ENCODE data around the gene ACTR1B. TPM values are rescaled to one million over a fixed set of nuclear protein-coding genes. Genes with fewer than 3 reads are reported as not detected.

ACTR1B gene
- total and polyA plus RNA-seq, 2 donors (not counting 3 experiments of a cell fraction or from before 2014, with no cell fraction given) = 49.8 to 60.9 TPM

DNA sequence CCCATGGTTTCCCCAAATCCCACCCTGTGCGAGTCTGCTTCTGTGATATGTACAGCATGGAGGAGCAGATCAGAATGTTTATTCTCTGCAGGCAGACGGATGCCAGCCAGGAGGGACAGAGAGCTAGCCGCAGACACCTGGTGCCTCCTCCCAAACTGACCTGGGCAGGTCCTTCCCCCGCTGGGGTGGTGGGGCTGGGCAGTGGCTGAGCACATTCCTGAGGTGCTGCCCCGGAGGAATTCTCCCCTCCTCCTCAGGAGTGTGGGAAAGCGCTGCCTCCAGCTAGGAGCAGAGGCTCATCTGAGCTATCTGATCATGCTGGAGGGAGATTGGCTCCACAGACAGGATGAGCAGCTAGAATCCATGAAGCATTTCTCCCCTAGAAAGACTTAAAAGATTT is 27.3 kb upstream of the ACTR1B start:
- no peaks in the 10 kb centered on the region for H3K9me3 ChIP-seq (replicated peaks; ENCODE audit: control insufficient read depth, insufficient read depth, low read length)
- dilution Hi-C loops (cut with MboI; ENCODE audit: extremely low pct_ligation_motif_present, low sequenced_read_pairs) = no loop called here
- no peaks in the 10 kb centered on the region for H4K20me1 ChIP-seq (replicated peaks; ENCODE audit: control insufficient read depth, extremely low read depth, insufficient read depth, low read length)
- ChIA-PET CTCF (interaction anchor here (0.7 to 2.0 kb wide), 3 partner anchors 9 to 101 kb away, joined by 3 to 8 read pairs (median 4); no protein-coding TSS in a partner anchor), POLR2A (interaction anchor here (0.7 kb wide), 1 partner anchor 592 kb away, joined by 5 read pairs; no protein-coding TSS in a partner anchor)
- no peaks in the 10 kb centered on the region for H3K9me1 ChIP-seq (replicated peaks; ENCODE audit: control insufficient read depth, extremely low read depth, insufficient read depth, low read length)
- no peak overlapping the region for H3K9ac ChIP-seq (replicated peaks; ENCODE audit: extremely low read depth, insufficient read depth, low read length)
- no TSS peak for BruUV-seq (replicated peaks)
- no peak for FAIRE-seq
- TF ChIP-seq FOS (IDR thresholded peaks at IDR 0.05; ENCODE audit: borderline replicate concordance, insufficient read depth, low read length) (no peak), POLR2A (IDR thresholded peaks at IDR 0.05; ENCODE audit: low read depth, low read length) (no peak), MYC (IDR thresholded peaks at IDR 0.05; ENCODE audit: low read depth, low read length) (no peak), EZH2 (IDR thresholded peaks at IDR 0.05; ENCODE audit: borderline replicate concordance, low read depth, low read length, severe bottlenecking) (no peak), POLR2AphosphoS5 (IDR thresholded peaks at IDR 0.05; ENCODE audit: insufficient read depth, low read depth, low read length) (no peak), JUN (IDR thresholded peaks at IDR 0.05; ENCODE audit: borderline replicate concordance, insufficient read depth, insufficient read length, low read depth) (no peak), GATA2 (IDR thresholded peaks at IDR 0.05; ENCODE audit: insufficient read depth, insufficient read length, low read depth, low read length) (no peak)
- TF ChIP-seq, protein P1, sequence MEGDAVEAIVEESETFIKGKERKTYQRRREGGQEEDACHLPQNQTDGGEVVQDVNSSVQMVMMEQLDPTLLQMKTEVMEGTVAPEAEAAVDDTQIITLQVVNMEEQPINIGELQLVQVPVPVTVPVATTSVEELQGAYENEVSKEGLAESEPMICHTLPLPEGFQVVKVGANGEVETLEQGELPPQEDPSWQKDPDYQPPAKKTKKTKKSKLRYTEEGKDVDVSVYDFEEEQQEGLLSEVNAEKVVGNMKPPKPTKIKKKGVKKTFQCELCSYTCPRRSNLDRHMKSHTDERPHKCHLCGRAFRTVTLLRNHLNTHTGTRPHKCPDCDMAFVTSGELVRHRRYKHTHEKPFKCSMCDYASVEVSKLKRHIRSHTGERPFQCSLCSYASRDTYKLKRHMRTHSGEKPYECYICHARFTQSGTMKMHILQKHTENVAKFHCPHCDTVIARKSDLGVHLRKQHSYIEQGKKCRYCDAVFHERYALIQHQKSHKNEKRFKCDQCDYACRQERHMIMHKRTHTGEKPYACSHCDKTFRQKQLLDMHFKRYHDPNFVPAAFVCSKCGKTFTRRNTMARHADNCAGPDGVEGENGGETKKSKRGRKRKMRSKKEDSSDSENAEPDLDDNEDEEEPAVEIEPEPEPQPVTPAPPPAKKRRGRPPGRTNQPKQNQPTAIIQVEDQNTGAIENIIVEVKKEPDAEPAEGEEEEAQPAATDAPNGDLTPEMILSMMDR (IDR thresholded peaks at IDR 0.05; ENCODE audit: extremely low read depth in 1 of 2, insufficient read depth in 1 of 2, low read depth in 1 of 2, low read length in 2 of 2) = no peak
- TF ChIP-seq, protein P2, sequence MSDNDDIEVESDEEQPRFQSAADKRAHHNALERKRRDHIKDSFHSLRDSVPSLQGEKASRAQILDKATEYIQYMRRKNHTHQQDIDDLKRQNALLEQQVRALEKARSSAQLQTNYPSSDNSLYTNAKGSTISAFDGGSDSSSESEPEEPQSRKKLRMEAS (IDR thresholded peaks at IDR 0.05; ENCODE audit: insufficient read depth, insufficient read length) = no peak
- no peaks in the 10 kb centered on the region for H3K79me2 ChIP-seq (ENCODE audit: control insufficient read depth, insufficient read depth, low read length)
- H3K27ac ChIP-seq (ENCODE audit: insufficient read depth, low read depth, low read length) = no peak overlapping the region
- no peaks in the 10 kb centered on the region for H3K36me3 ChIP-seq (ENCODE audit: control insufficient read depth in 2 of 2, extremely low read depth in 1 of 2, insufficient read depth in 2 of 2, low read length in 2 of 2)
- H3K4me1 ChIP-seq (ENCODE audit: control insufficient read depth, extremely low read depth, insufficient read depth, low read length) = no peaks in the 10 kb centered on the region
- intact Hi-C loops (cut with micrococcal nuclease) = loop anchor here (10.0 kb wide), 1 partner anchor 46 kb away; the partner anchor contains the start of gene COX5B
- no peak overlapping the region for H3K4me2 ChIP-seq (ENCODE audit: insufficient read depth, low read length)
- no peak overlapping the region for H3K4me3 ChIP-seq (replicated peaks in 1 of 3; ENCODE audit: insufficient read depth in 1 of 3, low read depth in 1 of 3, low read length in 3 of 3)
- DNase-seq (ENCODE audit: low read depth, low spot score) = no peak
- H3K27me3 ChIP-seq (ENCODE audit: control insufficient read depth in 2 of 2, insufficient read depth in 2 of 2, low read length in 2 of 2) = peaks cover 0 to 3% of the 10 kb centered on the region in 2 experiments
- H2AFZ ChIP-seq (ENCODE audit: low read depth, low read length) = no peak overlapping the region
